Activated CD4-positive, alpha-beta T cell treated with anti-CD3 and anti-CD28 coated beads, Interleukin-2, amount 50 U/mL, for 16 hours (primary cell): Measurements from ENCODE around the gene NEUROD2.
"Not testable (repeated sequence)": the region's sequence is repeated elsewhere in the genome, so short reads cannot be mapped to it uniquely, and the experiment has no call there.

Experiments
- DNase-seq: peaks from one replicate; pipeline ENCODE4 v3.0.0-alpha.2; 2020

NEUROD2 gene

DNA sequence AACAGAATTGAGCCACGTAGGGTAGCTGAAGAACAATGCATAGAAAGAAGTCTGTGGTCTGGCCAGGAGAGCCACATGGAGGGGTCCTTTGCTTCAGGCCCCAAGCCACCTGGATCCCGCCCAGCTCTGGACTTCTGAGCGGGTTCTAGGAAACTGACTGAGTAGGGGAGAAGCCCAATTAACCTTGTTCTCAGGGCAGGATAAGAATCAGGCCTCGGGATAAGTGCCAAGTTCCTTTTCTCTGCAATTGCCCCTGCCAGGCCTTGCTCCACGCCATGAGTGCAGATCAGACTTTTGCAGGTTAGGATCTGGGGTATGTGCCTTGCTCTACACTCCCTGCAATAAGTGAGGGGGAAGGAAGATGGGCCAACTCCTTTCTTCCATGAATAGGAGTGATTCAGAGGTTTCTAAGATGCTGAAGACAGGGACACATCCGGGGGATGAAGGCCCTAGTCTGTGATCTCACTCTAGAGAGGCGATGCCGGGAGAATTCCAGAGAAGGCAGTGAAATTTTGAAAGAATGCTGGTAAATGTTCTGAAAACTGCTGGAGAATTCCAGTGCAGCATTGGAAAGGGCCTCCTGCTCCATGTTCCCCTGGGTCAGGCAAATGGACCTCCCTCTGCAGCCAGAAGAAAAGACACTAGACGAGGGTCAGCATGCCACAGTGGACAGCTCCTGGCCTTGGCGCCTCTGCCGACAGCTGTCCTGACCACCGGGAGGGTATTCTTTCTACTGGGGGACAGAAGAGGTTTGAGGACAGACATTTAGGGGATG is 5.8 kb downstream of the NEUROD2 start:
- no peak for DNase-seq

DNA sequence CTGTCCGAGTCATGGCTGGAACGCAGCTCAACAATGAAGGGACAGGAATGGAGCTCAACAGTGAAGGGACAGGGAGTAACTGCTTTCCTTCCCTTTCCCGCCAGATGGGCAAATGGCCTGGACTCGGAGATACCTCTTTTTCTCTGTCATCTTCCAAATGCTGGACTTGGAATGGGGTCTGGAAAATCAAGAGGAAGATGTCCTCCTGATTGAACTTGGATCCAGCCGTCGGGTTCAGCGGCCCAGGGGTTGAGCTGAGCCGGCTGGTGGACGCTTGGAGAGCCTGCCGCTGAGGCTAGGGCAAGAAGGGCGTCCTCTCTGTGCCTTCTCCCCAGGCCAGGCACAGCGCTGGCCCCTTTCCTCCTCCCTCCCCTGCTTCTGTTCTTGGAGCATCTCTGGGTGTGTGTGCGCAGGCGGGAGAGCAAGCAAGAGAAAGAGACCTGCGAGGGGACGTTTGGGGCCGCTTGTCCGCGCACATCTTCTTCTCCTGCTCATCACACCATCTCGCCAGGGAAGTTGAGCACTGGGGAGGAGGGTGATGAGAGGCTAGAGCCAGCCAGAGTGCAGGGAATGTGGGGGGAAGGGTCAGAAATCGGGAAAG is 6.6 kb downstream of the NEUROD2 start:
- DNase-seq = no peak

DNA sequence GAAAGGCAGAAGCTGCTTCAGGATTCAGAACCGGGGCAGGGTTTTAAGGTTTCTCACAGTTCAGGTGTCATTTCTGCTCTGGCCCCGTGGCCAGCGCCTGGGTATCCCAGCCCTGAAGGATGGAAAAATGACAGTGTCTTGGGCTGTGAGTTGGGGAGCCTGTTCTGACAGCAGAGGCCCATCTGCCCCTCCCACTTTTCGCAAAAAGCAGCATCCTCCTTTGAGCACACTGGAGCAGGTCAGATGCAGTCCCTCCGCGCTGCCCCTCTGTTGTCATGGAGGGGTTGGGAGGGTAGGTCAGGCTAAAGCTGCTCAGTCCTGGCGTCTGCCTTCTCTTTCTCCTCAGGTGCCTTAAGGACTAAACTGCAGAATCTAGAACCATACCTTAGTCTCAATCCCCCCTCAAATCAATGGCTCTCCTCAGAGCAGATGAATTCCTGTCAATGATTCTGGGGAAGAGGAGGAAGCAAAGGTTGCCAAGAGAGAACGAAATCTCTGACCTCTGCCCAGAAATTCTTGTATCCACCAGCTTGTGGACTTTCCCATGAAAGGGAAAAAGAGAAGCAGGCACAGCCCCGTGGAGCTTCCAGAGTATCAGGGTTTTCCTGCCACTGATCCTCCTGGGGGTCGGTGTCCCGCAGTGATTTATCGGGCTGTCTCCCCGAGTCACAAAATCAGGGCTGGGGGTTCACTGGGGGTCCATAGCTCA is 7.3 kb downstream of the NEUROD2 start:
- DNase-seq = no peak

DNA sequence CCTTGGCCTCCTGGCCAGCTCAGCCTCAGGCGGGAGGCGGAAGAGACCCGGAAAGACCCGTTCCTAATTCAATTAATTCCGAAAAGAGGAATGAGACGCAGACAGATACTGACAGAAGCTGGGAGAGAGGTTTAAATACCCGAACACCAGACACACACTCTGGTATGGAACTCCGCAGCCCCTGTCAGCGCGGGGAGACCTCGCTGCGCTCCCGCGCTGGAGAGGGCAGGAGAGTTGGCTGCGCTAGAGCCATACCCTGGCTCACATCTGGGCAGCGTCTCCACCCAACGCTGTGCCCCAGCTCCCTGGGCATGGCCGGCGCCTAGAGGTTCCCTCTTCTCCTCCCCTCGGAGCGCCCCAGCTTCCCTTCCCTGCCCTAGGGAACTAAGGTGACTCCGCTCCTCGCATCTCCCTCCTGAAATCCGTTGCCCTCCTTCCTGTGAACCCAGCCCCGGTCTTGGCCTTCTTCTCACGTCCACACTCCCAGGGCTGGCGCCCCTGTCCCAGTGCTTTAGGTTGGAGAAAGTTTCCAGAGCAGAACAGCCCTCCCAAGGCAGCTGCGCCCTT is 8.0 kb downstream of the NEUROD2 start:
- DNase-seq = no peak

GRCh38 chr17:39599004-39599664 is 8.6 kb downstream of the NEUROD2 start:
- no peak for DNase-seq

DNA sequence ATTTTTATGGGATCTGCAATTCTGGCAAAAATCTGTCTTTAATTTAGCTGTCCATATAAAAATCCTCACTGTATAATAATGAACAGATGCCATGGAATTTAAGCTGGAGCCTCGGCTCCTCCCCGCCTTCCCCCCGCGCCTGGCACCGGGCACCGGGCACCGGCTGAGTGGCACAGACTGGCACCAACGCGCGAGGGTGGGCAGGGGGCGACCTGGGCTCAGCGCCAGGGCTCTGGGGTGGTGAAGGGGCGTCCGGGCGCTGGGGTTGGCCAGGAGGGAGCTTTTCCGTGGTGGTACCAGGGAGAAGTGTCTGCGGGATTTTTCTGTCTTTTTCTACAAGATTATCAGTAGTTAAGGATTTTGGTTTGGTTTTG is 9.1 kb downstream of the NEUROD2 start:
- no peak for DNase-seq

GRCh38 chr17:39598047-39598481 is 9.7 kb downstream of the NEUROD2 start:
- no peak for DNase-seq

DNA sequence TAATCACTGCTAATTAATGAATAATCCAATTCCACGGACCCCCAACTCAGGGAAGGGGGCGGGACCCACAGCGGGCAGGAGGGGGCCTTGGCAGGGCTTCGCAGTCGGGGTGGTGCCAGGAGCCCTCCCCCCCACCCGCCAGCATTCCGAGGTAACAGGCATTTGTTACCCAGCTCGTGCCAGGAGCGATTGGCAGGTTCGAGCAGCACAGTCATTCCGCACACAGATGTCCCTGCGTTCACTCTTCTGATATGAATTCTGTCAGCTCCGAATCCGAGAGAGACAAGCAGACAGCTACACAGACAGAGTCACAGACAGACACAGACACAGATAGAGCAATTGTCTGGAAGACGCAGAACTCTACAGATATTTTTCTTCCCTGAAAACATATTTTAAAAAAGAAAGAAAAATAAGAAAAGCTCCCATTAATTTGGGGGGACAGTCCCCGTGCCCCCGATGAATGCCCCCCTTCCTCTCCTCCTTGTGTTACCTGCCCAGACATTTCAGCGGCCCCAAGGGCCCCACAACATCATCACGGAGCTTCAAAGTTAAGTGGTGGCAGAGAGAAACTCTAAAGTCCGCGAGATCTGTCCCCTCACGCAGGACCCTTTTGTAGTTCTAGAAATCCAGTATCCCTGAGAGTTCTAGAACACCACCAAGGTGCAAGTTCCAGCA is 10.2 kb downstream of the NEUROD2 start:
- DNase-seq = peak; percentile 25

GRCh38 chr17:39596543-39597267 is 11.0 kb downstream of the NEUROD2 start:
- no peak for DNase-seq

DNA sequence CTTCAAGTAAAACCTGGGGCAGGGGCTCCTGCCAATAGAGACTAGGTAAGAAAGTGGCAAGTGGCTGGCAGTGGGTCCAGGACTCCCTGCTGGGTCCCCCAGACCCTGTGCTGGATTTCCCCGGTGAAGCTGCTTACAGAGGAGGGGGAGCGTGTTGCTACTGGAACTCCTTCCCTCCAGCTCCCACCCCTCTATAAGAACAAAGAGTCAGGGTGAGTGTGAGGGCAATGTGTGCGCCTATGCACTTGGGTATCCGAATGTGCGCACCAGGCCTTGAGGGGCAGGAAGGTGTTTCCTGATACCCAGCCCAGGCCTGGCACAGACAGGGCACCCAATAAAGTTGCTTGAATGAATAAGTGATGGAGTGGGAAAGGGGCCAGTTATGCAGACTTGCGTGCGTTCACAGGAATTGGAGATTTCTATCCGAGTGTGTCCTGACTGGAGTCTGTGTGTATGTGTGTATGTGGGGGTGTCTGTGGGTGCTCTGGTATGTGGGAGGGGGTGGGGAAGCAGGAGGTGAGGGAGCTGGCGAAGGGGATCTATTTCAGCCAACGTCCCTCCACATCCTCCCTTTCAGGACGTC is 11.7 kb downstream of the NEUROD2 start:
- DNase-seq = no peak

- DNase-seq = no peak
Observed at GRCh38 chr17:39595294-39595693, 12.4 kb downstream of the NEUROD2 start.

- no peak for DNase-seq
Observed at GRCh38 chr17:39593371-39593770, 14.3 kb downstream of the NEUROD2 start.

DNA sequence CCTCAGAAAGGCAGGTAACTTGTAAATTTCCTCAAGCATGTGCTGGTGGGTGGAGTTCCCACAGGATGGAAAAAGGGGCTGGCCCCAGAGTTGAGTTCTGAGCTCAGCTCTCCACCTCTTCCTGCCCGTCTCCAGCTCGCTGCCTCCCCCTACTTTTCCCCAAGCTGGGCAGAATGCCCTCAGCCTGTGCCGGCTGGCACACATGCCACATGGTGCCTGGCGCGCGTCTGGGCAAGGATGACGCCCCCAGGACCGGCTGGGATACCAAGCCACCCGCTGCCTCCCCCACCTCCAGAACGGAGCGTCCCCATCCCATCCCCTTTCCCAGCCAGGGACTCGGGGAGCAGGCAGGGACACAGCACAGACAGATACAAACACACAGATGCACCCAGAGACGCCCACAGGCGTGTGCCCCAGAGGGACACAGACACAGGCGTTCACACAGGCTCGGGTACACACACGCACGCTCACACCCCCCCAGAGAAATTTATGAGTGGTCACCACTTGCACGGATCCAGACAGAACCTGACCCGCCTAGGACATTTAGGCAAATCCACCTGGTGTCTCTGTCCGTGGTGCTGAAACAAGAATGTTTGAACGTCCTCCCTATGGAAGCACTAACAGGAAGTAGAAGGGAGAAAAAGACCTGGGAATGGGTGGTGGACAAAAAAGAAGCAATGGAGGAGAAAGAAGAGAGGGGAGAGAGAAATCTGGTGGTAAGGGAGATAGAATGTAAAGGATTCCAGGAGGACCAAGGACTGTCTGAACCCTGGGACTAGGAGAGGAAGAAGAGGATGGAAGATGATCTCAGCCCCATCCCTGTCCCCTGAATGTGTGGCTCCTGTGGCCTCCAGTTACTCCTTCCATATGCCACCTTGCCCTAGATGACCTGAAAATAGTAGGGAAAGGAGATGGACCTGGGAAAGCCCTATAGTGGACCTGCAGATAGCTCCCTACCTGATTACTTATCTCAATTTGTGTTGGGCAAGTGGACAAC is 15.5 kb downstream of the NEUROD2 start:
- peak; percentile 18 for DNase-seq

- not testable (repeated sequence) for DNase-seq
Observed at GRCh38 chr17:39590180-39590579, 17.5 kb downstream of the NEUROD2 start.

DNA sequence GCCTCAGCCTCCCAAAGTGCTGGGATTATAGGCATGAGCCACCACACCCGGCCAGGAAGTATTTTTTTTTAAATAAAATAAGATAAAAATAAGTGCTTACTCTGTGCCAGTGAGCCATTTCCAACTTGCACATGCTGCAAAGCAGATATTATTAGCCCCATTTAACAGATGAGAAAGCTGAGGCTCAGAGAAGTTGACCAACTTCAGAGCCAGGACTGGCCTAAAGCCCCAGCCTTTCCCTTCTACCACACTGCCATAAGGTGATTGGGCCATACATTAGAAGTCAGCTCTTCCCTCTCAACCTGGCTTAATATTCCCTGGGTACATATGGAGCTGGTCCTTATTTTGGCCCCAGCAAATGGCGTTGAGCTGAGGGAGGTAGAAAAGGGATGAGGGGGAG is 25.1 kb downstream of the NEUROD2 start:
- no peak for DNase-seq

DNA sequence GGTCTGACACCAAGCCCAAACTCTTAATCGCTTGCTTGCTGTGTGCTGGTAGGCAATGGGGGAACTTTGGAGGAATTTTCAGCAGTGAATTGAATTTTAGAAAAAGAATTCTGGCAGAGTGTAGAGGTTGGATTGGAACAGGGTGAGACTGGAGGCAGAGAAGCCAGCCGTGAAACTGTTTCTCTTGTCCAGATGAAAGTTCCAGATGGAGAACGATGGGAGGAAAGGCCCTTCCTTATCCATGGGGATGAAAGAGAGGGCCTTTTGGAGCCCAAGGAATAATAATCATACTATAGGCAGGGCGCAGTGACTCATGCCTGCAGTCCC is 26.0 kb downstream of the NEUROD2 start:
- no peak for DNase-seq

DNA sequence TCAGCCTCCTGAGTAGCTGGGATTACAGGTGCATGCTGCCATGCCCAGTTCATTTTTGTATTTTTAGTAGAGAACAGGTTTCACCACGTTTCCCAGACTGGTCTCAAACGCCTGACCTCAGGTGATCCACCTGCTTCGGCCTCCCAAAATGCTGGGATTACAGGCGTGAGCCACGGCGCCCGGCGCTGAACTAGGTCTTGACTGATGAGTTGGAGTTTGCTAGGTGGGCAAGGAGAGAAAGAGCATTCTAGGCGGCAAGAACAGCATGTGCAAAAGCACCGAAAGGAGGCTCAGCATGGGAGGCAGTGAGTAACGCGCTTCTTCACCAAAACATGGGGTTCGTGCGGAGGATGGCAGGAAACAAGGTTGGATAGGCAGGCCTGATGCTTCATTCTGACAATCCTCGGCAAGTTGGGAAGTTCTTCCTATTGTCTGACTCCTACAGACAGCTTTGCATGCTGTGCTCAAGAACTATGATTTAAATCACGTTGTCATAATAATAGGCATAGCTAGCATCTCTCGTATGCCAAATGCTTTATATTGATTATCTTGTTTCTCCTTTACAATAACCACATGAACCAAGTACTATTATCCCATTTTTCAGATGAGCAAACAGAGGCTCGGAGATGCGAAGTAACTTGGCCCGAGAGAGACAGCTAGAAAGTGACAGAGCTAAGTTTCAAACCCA is 26.5 kb downstream of the NEUROD2 start:
- no peak for DNase-seq

GRCh38 chr17:39580082-39580468 is 27.6 kb downstream of the NEUROD2 start:
- no peak for DNase-seq

DNA sequence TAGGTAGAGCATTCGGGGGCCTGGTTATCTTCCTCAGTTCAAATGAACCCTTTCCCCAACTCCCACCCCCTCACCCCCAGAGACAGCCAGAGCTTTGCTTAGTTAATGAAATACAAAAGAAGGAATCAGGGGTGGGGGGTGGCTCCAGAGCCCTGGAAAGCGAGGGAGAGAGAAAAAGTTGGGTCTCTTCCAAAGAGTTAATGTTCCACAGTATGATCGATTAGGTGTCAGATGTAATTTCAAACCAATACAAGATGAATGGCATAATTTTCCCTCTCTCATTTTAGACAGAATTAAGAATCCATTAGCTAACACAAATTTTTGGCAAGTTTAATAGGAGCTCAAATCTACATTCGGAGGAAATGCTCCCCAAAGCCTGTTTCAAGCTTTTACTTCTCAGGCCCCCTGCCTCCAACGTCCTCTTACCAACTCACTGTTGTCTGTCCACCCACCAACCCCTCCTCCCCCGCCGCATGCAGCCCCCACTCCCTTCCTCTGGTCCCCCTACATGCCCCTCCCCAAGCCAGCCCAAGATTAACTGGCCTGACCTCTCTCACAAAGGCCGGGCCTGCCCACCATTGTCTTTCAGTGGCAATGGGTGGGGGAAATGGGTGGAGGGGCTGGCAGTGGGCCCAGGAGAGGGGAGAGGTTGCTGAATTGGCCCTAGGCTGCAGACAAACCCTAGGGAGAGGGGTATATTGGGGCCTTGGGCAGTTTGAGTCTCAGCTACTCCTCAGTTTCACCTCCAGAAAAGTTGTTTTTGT is 28.2 kb downstream of the NEUROD2 start:
- no peak for DNase-seq
